Fibroblast of lung (primary cell): ENCODE data around the gene R3HDML.

Experiments
- CTCF ChIP-seq, 2 donors: IDR thresholded peaks in 1 of 2; conservative IDR thresholded peaks in 1 of 2; 1 replicate in 1 of 2; 2 replicates in 1 of 2; pipeline ENCODE4 v1.5.1; 2011 to 2012; ENCODE audit warnings: low read length in 2 of 2, control low read depth in 1 of 2, inconsistent platforms in 1 of 2, low read depth in 1 of 2, mild to moderate bottlenecking in 1 of 2
- EZH2 ChIP-seq: IDR thresholded peaks from 2 replicates; pipeline ENCODE4 v1.5.1; 2012; ENCODE audit warnings: low read length, control low read depth, mild to moderate bottlenecking; ENCODE audit errors: missing control alignments

GRCh38 chr20:44348168-44348659, 11.4 kb downstream of the R3HDML start:
- TF ChIP-seq EZH2 (no peak), CTCF (conservative IDR thresholded peaks at IDR 0.05 in 1 of 2, IDR thresholded peaks at IDR 0.05 in 1 of 2; ENCODE audit: low read depth in 1 of 2, low read length in 2 of 2) (no peak)
